WTC11 (cell line): ENCODE results near the gene SPG21. TPM values are rescaled to one million over a fixed set of nuclear protein-coding genes. Genes with fewer than 3 reads are reported as not detected.
A peak's percentile ranks its signal among the peaks of the same experiment; 100 is the strongest.

ENCODE experiments used
- ATAC-seq: fragments of 200-7000 bp; cut with Tn5 transposase; 2 replicates; pipeline ENCODE4 v1.10.0; 2021; ENCODE audit warnings: mild to moderate bottlenecking, moderate library complexity
- CTCF ChIA-PET: fragments of 300-600 bp; sonication (Branson Sonifier 250); formaldehyde crosslinking; loops from one replicate; lab custom pipeline; 2021; ENCODE audit warnings: antibody characterized with exemption; lab: Charles Lee
- POLR2A ChIA-PET: fragments of 350-600 bp; sonication (Branson Sonifier 250); formaldehyde crosslinking; loops from one replicate; lab custom pipeline; 2021; ENCODE audit warnings: antibody characterized with exemption; lab: Charles Lee
- DNase-seq: peaks from one replicate; pipeline ENCODE4 v3.0.0; 2021; ENCODE audit warnings: low spot score
- H3K27ac Mint-ChIP-seq: 2 replicates; pipeline ENCODE4 v1.8.0; 2021; ENCODE audit warnings: mixed read lengths
- H3K27me3 Mint-ChIP-seq: 2 replicates; pipeline ENCODE4 v1.8.0; 2021; ENCODE audit warnings: low read depth, mild to moderate bottlenecking, moderate library complexity, mixed read lengths
- H3K36me3 Mint-ChIP-seq: 2 replicates; pipeline ENCODE4 v1.8.0; 2021; ENCODE audit warnings: mixed read lengths
- H3K4me1 Mint-ChIP-seq: 2 replicates; pipeline ENCODE4 v1.8.0; 2022; ENCODE audit warnings: mixed read lengths
- H3K4me3 Mint-ChIP-seq: 2 replicates; pipeline ENCODE4 v1.8.0; 2021; ENCODE audit warnings: mild to moderate bottlenecking, moderate library complexity, mixed read lengths
- H3K9me3 Mint-ChIP-seq: 2 replicates; pipeline ENCODE4 v1.8.0; 2021; ENCODE audit warnings: mixed read lengths
- CBFB ChIP-seq: sonication (generic); formaldehyde crosslinking; IDR thresholded peaks from 2 replicates; pipeline ENCODE4 v1.8.1; 2022; ENCODE audit warnings: mild to moderate bottlenecking, low read depth, missing genetic modification reagents
- IRF2 ChIP-seq: sonication (generic); formaldehyde crosslinking; IDR thresholded peaks from 2 replicates; pipeline ENCODE4 v1.8.0; 2022; ENCODE audit warnings: low read depth, missing genetic modification reagents, borderline replicate concordance
- JAZF1 ChIP-seq: fragments of 250-450 bp; sonication (Bioruptor Pico); IDR thresholded peaks from 2 replicates; pipeline ENCODE4 v1.9.0; 2021; ENCODE audit warnings: moderate library complexity, mild to moderate bottlenecking, inconsistent platforms
- MXD4 ChIP-seq: fragments of 250-450 bp; sonication (Bioruptor Pico); IDR thresholded peaks from 2 replicates; pipeline ENCODE4 v1.8.0; 2021; ENCODE audit warnings: mild to moderate bottlenecking, moderate library complexity, borderline replicate concordance
- NR1H2 ChIP-seq: sonication (generic); formaldehyde crosslinking; IDR thresholded peaks from 2 replicates; pipeline ENCODE4 v1.9.0; 2021; ENCODE audit warnings: mild to moderate bottlenecking, moderate library complexity, missing genetic modification reagents
- TCF7 ChIP-seq: sonication (generic); formaldehyde crosslinking; IDR thresholded peaks from 2 replicates; pipeline ENCODE4 v1.8.0; 2022; ENCODE audit warnings: mild to moderate bottlenecking, low read depth, missing genetic modification reagents, moderate library complexity
- TEAD1 ChIP-seq: sonication (generic); formaldehyde crosslinking; IDR thresholded peaks from 2 replicates; pipeline ENCODE4 v1.8.0; 2022; ENCODE audit warnings: mild to moderate bottlenecking, missing genetic modification reagents
- ZNF416 ChIP-seq: fragments of 250-450 bp; sonication (Bioruptor Pico); IDR thresholded peaks from 2 replicates; pipeline ENCODE4 v1.9.0; 2021; ENCODE audit warnings: mild to moderate bottlenecking, inconsistent platforms
- ZNF423 ChIP-seq: fragments of 250-450 bp; sonication (Bioruptor Pico); IDR thresholded peaks from 2 replicates; pipeline ENCODE4 v2.1.2; 2022; ENCODE audit warnings: mild to moderate bottlenecking, moderate library complexity
- total RNA-seq: library from RNA; stranded (reverse); gene quantifications from 3 replicates; pipeline ENCODE4 v1.2.3, GENCODE V29; 2021
- TF ChIP-seq, protein P1 (sequence below): sonication (generic); formaldehyde crosslinking; IDR thresholded peaks from 2 replicates; pipeline ENCODE4 v1.8.1; 2022; ENCODE audit warnings: missing genetic modification reagents, borderline replicate concordance
- TF ChIP-seq, protein P2 (sequence below): fragments of 250-450 bp; sonication (Bioruptor Pico); conservative IDR thresholded peaks from 2 replicates; pipeline ENCODE4 v1.9.0; 2021; ENCODE audit warnings: mild to moderate bottlenecking
- TF ChIP-seq, protein P3 (sequence below): sonication (generic); formaldehyde crosslinking; conservative IDR thresholded peaks from 2 replicates; pipeline ENCODE4 v1.8.1; 2022; ENCODE audit warnings: mild to moderate bottlenecking, missing genetic modification reagents
- TF ChIP-seq, protein P4 (sequence below): fragments of 250-450 bp; sonication (Bioruptor Pico); IDR thresholded peaks from 2 replicates; pipeline ENCODE4 v1.9.0; 2021; ENCODE audit warnings: mild to moderate bottlenecking, borderline replicate concordance

SPG21 gene
- total RNA-seq, 1 experiment from 2014 or later, result 69.9 TPM

DNA sequence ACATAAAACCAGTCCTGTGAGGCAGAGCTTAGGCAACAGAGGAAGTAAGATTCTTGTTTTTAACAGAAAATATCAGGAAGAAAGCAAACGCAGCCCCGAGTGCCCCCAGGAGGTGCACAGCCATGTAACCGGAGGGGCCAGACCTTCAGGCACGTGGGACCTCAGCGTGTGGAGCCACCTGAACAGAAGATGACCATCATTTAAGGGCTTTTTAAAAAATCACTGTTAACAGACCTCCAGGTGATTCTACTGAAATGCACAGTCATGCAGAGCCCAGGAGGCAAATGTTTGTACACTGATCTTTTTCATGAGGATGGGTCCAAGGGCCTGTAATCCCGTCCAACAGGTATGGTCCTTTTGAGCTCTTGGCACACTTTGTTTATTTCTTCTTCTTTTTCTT is 38.8 kb downstream of the SPG21 start:
- DNase-seq, result no peak
- H3K4me1 Mint-ChIP-seq, result 0 out of 2 replicates have a peak, but pooled peaks cover 4% of the 10 kb centered on the region
- H3K36me3 Mint-ChIP-seq, result peaks cover 56% of the 10 kb centered on the region
- no peak overlapping the region for H3K4me3 Mint-ChIP-seq
- peak overlapping the region; percentile 25; the same call in 1 of the 2 replicates for H3K27ac Mint-ChIP-seq
- TF ChIP-seq TCF7 (no peak), ZNF423 (CRISPR knock-in tag) (no peak)
- TF ChIP-seq, protein P1, sequence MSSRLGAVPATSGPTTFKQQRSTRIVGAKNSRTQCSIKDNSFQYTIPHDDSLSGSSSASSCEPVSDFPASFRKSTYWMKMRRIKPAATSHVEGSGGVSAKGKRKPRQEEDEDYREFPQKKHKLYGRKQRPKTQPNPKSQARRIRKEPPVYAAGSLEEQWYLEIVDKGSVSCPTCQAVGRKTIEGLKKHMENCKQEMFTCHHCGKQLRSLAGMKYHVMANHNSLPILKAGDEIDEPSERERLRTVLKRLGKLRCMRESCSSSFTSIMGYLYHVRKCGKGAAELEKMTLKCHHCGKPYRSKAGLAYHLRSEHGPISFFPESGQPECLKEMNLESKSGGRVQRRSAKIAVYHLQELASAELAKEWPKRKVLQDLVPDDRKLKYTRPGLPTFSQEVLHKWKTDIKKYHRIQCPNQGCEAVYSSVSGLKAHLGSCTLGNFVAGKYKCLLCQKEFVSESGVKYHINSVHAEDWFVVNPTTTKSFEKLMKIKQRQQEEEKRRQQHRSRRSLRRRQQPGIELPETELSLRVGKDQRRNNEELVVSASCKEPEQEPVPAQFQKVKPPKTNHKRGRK (CRISPR knock-in tag), result peak; percentile 81; the same call in 1 of the 2 replicates
- TF ChIP-seq, all 79 proteins: peak for 1
- POLR2A ChIA-PET, result no interaction called here
- peaks cover 14% of the 10 kb centered on the region for H3K27me3 Mint-ChIP-seq
- no peak for ATAC-seq
- CTCF ChIA-PET, result interaction anchor here (0.6 kb wide), 1 partner anchor 116 kb away, joined by 4 read pairs; no protein-coding TSS in a partner anchor
- H3K9me3 Mint-ChIP-seq, result peaks cover 46% of the 10 kb centered on the region

DNA sequence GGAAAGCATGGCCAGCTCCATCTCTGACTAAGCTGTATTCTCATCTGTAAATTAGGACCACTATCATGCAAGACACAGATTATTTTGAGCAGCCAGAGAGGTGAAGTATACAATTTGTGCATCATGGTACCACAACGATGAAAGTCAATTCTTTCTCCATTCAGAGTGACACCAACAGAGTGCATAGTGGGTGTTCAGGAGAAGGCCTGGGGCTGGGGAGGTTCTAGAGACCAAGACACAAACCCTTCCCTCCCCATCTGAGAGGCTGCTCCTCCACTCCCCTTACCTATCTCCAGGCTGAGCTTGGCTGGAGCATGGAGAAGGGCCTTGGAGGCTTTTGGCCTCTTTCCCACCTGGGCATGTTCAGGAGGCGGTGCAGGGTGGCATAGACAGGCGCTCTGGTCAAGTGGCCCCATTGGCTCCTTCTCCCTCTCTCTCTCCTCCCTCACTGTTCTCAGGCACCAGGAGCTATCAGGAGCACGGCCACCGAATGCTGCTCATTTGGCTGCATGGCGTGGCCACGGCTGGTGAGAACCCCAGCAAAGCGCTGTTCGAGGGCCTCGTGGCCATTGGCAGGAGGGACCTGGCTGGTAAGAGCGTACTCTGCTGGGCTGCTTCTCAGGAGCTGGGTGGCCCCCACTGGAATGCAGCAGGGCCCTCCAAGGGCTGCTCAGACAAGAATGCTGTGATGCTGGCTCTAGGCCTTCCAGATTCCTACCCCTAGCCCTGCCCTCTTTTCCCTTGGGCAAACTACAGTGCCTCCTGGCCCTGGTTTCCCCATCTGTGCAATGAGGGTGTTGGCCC is 40.1 kb downstream of the SPG21 start:
- H3K36me3 Mint-ChIP-seq, result peaks cover 43% of the 10 kb centered on the region
- ChIA-PET POLR2A (no interaction called here), CTCF (no interaction called here)
- no peak for TF ChIP-seq TEAD1 (CRISPR knock-in tag)
- TF ChIP-seq, protein P1 (CRISPR knock-in tag), result peak; percentile 85; the same call in 1 of the 2 replicates
- H3K4me1 Mint-ChIP-seq, result 0 out of 2 replicates have a peak, but pooled peaks cover 4% of the 10 kb centered on the region
- H3K27me3 Mint-ChIP-seq, result peaks cover 9% of the 10 kb centered on the region
- ATAC-seq (peak; percentile 49), DNase-seq (no peak)
- peak overlapping the region; percentile 53; the same call in 1 of the 2 replicates for H3K27ac Mint-ChIP-seq
- no peak overlapping the region for H3K4me3 Mint-ChIP-seq
- peaks cover 39% of the 10 kb centered on the region for H3K9me3 Mint-ChIP-seq

DNA sequence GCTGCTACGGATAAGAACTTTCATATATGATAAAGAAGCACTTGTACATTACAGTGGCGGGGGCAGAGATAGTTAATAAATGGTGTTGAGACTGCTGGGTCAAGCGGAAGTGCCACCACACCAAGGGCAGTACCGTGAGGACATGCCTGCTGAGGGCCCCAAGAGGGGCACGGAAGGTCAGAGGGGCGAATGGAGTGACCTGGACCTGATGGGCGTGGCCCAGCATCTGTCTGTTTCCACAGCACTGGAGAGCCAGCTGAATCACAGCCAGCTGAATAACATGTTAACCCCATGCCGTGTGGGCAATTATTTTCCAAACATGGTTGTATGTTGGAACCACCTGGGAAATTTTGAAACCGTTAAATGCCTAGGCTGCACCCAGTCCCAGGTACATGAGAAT is 40.8 kb downstream of the SPG21 start:
- H3K4me1 Mint-ChIP-seq, result 0 out of 2 replicates have a peak, but pooled peaks cover 4% of the 10 kb centered on the region
- peaks cover 36% of the 10 kb centered on the region for H3K36me3 Mint-ChIP-seq
- DNase-seq (no peak), ATAC-seq (no peak)
- H3K27me3 Mint-ChIP-seq, result peaks cover 6% of the 10 kb centered on the region
- peaks cover 32% of the 10 kb centered on the region for H3K9me3 Mint-ChIP-seq
- H3K27ac Mint-ChIP-seq, result no peak overlapping the region
- ChIA-PET CTCF (no interaction called here), POLR2A (no interaction called here)
- TF ChIP-seq ZNF416 (CRISPR knock-in tag) (no peak), IRF2 (CRISPR knock-in tag) (no peak), CBFB (CRISPR knock-in tag) (no peak), JAZF1 (CRISPR knock-in tag) (no peak), NR1H2 (CRISPR knock-in tag) (no peak), TCF7 (no peak), MXD4 (CRISPR knock-in tag) (no peak)
- TF ChIP-seq, protein P2, sequence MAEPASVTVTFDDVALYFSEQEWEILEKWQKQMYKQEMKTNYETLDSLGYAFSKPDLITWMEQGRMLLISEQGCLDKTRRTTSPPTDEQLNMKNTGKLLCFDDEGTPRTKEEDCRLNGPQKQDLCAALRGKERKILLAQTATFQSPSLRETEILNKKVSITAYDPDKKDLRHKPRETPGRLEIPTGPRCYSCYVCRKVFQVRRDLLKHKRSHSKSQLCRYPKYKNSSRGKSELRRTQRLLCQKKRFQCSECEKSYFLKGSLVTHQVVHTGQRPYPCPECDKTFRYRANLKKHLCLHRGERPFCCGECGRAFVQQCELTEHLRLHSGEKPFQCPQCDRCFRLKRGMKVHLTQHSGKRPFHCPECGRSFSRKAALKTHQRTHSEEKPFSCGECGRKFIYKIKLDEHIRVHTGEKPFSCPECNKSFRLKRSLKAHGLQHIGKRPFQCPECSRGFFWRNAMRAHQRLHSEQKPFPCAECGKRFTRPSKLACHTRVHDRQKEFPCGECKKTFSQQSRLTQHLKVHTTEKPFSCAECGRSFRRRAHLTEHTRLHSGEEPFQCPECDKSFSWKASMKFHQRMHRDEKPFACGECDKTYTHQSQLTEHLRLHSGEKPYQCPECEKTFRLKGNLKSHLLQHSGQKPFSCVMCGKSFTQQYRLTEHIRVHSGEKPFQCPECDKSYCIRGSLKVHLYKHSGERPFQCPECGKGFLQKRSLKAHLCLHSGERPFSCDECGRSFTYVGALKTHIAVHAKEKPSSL (CRISPR knock-in tag), result no peak
- TF ChIP-seq, protein P3, sequence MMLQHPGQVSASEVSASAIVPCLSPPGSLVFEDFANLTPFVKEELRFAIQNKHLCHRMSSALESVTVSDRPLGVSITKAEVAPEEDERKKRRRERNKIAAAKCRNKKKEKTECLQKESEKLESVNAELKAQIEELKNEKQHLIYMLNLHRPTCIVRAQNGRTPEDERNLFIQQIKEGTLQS (CRISPR knock-in tag), result no peak
- TF ChIP-seq, protein P4, sequence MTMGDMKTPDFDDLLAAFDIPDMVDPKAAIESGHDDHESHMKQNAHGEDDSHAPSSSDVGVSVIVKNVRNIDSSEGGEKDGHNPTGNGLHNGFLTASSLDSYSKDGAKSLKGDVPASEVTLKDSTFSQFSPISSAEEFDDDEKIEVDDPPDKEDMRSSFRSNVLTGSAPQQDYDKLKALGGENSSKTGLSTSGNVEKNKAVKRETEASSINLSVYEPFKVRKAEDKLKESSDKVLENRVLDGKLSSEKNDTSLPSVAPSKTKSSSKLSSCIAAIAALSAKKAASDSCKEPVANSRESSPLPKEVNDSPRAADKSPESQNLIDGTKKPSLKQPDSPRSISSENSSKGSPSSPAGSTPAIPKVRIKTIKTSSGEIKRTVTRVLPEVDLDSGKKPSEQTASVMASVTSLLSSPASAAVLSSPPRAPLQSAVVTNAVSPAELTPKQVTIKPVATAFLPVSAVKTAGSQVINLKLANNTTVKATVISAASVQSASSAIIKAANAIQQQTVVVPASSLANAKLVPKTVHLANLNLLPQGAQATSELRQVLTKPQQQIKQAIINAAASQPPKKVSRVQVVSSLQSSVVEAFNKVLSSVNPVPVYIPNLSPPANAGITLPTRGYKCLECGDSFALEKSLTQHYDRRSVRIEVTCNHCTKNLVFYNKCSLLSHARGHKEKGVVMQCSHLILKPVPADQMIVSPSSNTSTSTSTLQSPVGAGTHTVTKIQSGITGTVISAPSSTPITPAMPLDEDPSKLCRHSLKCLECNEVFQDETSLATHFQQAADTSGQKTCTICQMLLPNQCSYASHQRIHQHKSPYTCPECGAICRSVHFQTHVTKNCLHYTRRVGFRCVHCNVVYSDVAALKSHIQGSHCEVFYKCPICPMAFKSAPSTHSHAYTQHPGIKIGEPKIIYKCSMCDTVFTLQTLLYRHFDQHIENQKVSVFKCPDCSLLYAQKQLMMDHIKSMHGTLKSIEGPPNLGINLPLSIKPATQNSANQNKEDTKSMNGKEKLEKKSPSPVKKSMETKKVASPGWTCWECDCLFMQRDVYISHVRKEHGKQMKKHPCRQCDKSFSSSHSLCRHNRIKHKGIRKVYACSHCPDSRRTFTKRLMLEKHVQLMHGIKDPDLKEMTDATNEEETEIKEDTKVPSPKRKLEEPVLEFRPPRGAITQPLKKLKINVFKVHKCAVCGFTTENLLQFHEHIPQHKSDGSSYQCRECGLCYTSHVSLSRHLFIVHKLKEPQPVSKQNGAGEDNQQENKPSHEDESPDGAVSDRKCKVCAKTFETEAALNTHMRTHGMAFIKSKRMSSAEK, result no peak
- no peak overlapping the region for H3K4me3 Mint-ChIP-seq
